ENCODE results near the gene ALDH6A1. TPM values are rescaled to one million over a fixed set of nuclear protein-coding genes. Genes with fewer than 3 reads are reported as not detected.

ALDH6A1 gene
- total and polyA plus RNA-seq, 12 donors: 11.3 to 129 (median 78.5) TPM

- ATAC-seq: no peak
- no peak for DNase-seq
- no peak overlapping the region for H3K27ac ChIP-seq
- TF ChIP-seq, protein P1, sequence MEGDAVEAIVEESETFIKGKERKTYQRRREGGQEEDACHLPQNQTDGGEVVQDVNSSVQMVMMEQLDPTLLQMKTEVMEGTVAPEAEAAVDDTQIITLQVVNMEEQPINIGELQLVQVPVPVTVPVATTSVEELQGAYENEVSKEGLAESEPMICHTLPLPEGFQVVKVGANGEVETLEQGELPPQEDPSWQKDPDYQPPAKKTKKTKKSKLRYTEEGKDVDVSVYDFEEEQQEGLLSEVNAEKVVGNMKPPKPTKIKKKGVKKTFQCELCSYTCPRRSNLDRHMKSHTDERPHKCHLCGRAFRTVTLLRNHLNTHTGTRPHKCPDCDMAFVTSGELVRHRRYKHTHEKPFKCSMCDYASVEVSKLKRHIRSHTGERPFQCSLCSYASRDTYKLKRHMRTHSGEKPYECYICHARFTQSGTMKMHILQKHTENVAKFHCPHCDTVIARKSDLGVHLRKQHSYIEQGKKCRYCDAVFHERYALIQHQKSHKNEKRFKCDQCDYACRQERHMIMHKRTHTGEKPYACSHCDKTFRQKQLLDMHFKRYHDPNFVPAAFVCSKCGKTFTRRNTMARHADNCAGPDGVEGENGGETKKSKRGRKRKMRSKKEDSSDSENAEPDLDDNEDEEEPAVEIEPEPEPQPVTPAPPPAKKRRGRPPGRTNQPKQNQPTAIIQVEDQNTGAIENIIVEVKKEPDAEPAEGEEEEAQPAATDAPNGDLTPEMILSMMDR (IDR thresholded peaks at IDR 0.05): no peak
- intact Hi-C loops (cut with DNase I): no loop called here
- no peaks in the 10 kb centered on the region for H3K9me3 ChIP-seq
- H3K27me3 ChIP-seq: no peaks in the 10 kb centered on the region
- WGBS, 2 donors: 88 to 91% methylated on average over 1 of the region's 1 CpG
- H3K36me3 ChIP-seq: peaks cover 0 to 1% (median 0%) of the 10 kb centered on the region in 9 donors
- H3K4me3 ChIP-seq: peak overlapping the region in 9 of 10 donors; percentile 51 to 91 (median 85)
- H3K4me1 ChIP-seq: peaks cover 0 to 43% (median 30%) of the 10 kb centered on the region in 9 donors
These were observed 1.6 kb upstream of the ALDH6A1 start for GRCh38 chr14:74085828-74086227.

GRCh38 chr14:74085047-74085637 lies 889 bp upstream of the ALDH6A1 start:
- TF ChIP-seq, protein P1 (IDR thresholded peaks at IDR 0.05): no peak
- Histone ChIP-seq H3K4me3 (peak overlapping the region; percentile 51 to 91 (median 83)), H3K9me3 (no peaks in the 10 kb centered on the region), H3K36me3 (no peaks in the 10 kb centered on the region), H3K27me3 (no peaks in the 10 kb centered on the region), H3K4me1 (peaks cover 0 to 49% (median 35%) of the 10 kb centered on the region in 9 donors), H3K27ac (peak overlapping the region; percentile 43 to 89 (median 76))
- 0 to 1% methylated on average over 26 of the region's 26 CpGs for WGBS, 2 donors
- DNase-seq: no peak
- intact Hi-C loops (cut with DNase I): no loop called here
- ATAC-seq: peak in 5 of 8 donors; percentile 1 to 31 (median 2)

DNA sequence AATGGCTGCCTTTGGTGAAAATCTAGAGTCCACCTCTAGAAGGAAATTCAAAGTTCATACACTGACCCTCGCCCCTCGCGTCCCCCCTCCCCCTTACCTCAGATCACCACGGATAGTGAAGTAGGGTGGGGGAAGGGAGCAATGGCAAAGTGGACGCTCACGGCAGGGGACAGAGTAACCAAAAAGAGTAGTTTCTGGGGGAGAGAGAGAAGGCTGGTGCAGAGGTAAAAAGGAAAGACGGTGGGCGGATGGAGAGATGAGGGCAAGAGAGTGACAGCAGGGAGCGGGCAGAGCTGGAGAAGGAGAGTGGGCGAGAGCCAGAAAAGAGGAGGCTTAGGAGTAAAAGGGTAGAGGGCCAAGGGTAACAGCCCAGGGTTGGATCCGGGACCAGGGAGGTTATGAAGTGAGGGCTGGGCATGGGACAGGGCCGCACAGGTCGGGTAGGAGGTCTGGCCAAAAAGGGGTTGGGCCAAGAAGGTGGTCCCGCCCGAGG lies 423 bp downstream of the ALDH6A1 start:
- no peaks in the 10 kb centered on the region for H3K27me3 ChIP-seq
- intact Hi-C loops (cut with DNase I): no loop called here
- peak overlapping the region; percentile 5 to 89 (median 82) for H3K27ac ChIP-seq
- H3K4me3 ChIP-seq: peak overlapping the region; percentile 51 to 91 (median 83)
- DNase-seq (no peak), ATAC-seq (peak; percentile 1 to 66 (median 9))
- no peaks in the 10 kb centered on the region for H3K36me3 ChIP-seq
- TF ChIP-seq, protein P1 (IDR thresholded peaks at IDR 0.05): no peak
- no peaks in the 10 kb centered on the region for H3K9me3 ChIP-seq
- WGBS, 2 donors: 0 to 1% methylated on average over 15 of the region's 15 CpGs
- H3K4me1 ChIP-seq: peaks cover 0 to 50% (median 35%) of the 10 kb centered on the region in 9 donors

GRCh38 chr14:74083161-74083560 lies 1.1 kb downstream of the ALDH6A1 start:
- TF ChIP-seq, protein P1 (IDR thresholded peaks at IDR 0.05): no peak
- 81 to 88% methylated on average over 3 of the region's 3 CpGs for WGBS, 2 donors
- Histone ChIP-seq H3K4me1 (peaks cover 0 to 50% (median 35%) of the 10 kb centered on the region in 9 donors), H3K36me3 (no peaks in the 10 kb centered on the region), H3K4me3 (peak overlapping the region in 9 of 10 donors; percentile 51 to 91 (median 85)), H3K9me3 (no peaks in the 10 kb centered on the region), H3K27ac (peak overlapping the region in 3 of 10 donors; percentile 83 to 89 (median 86)), H3K27me3 (no peaks in the 10 kb centered on the region)
- intact Hi-C loops (cut with DNase I): no loop called here
- DNase-seq: no peak
- ATAC-seq: no peak
